Measurements from ENCODE around the gene EFHC1.

EFHC1 gene

DNA sequence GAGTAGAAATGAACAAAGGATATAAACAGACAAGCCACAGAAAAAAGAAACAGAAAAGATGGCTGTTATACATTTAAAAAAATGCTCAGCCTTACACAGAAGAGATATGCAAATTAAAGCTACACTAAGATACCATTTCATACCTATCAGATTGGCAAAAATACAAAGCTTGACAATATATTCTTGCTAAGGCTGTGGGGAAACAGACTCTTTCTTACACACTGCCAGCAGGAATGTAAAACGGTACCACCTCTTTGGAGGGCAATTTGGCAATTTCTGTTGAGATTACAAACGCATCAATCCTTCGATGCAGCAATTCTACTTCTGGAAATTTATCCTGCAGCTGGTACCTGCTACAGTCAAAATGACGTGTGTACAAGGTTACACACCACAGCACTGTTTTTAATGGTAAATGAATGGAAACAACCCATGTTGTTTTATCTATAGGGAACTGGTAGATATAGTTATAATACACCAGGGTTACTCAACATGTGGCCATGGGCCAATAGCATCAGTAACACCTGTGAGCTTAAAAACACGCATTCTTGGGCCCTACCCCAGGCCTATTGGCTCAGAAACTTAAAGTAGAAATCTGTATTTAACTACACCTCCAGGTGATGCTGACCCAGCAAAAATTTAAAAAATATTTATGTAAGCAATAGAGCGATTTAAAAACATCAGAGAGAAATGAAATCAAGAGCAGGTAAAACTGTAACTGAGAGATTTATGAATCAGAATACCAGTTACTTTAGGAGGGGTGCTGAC lies 103.4 kb downstream of the EFHC1 start:
- no peak for DNase-seq

DNA sequence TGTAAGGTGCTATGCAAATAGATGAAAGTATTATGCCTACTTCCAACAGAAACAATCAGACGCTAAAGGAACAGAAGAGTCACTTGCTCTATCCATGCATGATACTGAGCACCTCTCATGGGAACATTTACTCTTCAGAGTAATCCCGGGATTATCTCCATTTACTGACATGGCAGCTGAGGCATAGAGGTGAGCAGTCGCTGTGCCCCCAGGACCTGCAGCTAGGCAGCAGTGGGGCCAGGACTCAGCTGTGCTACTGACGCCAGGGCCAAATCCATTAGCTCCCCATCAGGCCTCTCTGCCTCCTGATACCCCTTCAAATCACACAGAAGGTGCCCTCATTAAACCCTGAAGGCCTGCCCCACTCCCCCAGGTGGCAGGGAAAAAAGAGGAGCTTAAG lies 104.8 kb downstream of the EFHC1 start:
- no peak for DNase-seq

DNA sequence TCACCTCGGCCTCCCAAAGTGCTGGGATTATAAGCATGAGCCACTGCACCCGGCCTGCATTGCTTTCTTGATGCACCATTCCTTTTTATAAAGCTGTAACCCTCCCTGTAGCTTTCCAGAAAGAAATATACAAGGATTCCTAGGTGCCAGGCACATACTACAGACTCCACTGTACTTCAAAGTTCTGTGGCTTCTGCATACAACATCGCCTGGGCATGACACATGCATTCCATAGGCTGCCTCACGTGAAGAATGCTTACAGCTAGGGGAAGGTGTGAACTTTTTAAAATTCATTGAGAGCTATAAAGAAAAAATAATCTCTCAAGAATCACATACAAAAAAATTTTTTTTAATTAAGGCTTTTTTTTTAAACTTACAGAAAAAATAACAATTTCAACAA lies 106.5 kb downstream of the EFHC1 start:
- no peak for DNase-seq

DNA sequence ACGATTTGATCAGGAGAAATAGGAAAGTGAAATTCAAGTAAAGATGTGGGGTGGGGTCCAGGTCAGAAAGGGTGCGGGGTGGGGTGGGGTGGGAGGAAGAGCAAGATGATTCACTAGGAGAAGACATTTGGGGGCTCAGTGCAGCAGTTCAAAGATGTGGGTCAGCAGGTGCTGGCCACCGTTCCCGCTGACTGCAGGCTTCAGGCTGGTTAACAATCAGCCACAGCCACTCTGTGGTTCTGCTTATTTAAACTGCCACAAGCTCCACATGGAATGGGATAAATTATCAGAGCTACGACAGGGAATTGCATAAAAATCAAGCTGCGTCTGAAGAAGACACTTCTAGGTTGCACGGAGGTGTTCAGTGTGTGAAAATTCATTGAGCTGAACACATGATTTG lies 107.3 kb downstream of the EFHC1 start:
- no peak for DNase-seq

DNA sequence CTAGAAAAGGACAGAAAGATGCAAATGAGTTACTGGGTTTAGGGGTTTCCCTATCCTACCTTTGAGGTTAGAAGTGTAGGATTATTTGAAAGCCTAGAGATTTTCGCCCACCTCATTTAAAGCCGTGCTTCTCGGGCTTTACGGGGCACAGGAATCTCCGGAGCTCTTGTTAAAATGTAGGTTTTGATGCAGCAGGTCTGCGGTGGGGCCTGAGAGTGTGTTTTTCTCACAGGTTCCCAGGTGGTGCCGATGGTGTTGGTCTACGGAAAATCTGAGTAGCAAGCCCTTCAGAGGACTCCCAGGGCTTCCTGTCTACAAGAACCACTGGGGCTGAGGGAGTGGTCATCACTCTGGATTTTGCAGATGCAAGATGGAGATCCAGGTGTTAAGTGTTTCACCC lies 109.2 kb downstream of the EFHC1 start:
- no peak for DNase-seq

DNA sequence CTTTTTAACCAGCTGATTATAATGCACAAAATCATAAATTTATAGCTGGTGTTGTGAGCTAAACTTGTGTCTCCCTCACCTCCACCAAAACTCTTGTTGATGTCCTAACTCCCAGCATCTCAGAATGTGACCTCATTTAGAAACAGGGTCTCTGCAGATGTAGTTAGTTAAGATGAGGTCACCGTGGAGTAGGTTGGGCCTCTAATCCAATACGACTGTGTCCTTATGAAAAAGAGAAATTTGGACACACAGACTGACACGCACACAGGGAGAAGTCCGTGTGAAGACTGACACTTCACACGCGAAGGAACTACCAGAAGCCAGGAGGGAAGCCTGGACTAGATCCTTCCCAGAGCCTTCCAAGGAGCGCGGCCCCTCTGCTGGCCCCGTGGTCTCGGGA lies 110.2 kb downstream of the EFHC1 start:
- no peak for DNase-seq

DNA sequence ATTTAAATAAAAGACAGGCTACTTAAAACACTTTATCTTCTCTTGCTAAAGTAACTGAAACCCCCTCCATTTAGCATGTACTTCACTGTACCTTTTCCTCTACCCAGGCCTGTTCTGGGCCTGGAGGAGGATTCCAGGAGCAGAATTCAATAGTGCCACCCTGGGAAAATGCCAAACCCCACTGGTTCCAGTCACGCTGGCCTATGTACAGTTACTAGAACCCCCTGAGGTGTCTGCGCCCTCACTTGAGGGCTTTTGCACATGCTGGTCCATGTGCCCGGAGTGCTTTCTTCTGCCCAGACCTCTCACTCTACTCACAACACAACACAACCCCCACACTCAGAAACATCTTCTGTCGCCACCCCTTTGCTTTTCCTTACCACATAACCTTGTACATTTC lies 111.3 kb downstream of the EFHC1 start:
- DNase-seq = no peak

DNA sequence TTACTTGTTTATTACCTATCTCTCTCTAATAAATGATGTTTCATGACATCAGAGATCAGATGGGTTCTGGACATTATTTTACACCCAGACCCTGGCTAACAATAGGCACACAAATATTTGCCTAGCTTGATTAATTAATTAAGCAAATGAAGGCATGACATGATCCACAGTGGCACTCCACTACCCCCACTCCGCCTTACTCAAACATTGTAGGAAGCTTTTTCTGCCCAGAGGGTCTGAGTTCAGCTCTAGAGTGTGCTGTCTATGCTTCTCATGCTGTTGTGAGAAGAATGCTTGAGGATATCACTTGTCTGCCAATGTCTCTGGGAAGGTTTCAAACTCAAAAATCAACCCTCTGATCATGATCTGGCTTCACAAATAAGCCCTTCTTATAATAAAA lies 111.7 kb downstream of the EFHC1 start:
- DNase-seq = no peak

DNA sequence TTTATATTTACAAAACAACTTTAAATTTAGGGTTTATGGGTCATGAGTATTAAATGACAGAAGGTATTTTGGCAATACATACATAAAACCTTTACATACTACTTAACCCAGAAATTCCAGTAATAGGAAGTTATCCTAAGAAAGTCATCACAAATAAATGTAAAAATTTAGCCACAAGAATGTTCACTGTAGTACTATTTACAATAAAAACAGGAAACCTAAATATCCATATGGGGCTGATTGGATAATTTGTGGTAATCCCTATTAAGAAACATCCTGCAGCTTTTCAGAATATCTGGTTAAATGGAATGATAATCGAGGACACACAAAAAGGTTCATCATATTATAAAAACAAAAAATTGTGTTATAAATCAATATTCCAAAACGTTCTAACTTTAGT lies 112.3 kb downstream of the EFHC1 start:
- no peak for DNase-seq

DNA sequence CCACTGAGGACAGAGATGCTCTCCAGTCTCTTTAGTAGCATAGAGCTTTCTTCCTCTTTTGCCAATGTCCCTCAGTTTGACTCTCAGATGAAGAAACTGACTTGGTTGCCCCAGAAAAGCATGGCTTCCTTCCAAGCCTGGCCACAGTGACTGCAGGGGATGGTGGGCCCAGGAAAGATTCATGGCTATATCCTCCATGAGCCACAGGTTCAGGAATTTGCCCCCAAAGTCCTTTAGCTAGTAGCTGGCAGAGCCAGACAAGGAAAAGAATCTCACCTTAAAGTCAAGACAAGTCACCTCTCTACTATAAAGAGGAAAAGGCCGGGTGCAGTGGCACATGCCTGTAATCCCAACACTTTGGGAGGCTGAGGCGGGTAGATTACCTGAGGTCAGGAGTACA lies 113.3 kb downstream of the EFHC1 start:
- no peak for DNase-seq

DNA sequence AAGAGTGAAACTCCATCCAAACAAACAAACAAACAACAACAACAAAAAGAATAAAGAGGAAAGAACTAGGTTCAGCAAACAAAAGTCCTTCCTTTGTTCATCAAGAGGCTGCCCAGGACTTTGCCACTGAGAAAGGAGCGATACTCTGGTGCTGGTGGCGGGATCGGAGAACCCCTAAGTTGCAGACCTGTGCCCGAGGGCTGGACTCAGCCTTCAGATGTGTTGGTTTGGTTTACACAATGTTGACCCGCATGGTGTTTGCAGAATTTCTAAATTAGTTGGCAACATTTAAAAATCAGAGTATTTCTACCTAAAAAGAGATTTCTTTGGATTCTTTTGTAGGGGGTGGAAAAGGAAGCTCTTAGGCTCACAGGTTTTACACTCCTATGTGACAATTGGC lies 114.2 kb downstream of the EFHC1 start:
- DNase-seq = no peak

DNA sequence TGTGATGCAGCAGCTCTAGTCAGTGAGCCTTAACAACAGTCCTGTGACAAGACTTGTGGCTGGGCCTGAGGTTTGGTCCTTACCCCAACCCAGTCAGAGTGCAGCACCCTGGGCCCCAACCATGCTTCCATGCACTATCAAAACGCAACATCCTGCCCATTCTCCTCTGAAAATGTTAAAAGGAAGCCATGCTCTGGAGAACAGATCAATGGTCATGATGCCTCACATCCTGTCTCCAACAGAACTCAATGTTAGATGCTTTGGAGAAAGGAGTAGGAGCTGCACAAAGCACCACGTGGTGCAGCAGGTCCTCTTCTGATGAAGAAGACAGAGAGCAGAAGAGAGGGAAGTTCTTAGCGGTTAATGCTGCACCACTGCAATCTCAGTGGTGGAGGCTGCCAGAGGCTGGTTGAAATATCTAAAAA lies 114.8 kb downstream of the EFHC1 start:
- DNase-seq = no peak

DNA sequence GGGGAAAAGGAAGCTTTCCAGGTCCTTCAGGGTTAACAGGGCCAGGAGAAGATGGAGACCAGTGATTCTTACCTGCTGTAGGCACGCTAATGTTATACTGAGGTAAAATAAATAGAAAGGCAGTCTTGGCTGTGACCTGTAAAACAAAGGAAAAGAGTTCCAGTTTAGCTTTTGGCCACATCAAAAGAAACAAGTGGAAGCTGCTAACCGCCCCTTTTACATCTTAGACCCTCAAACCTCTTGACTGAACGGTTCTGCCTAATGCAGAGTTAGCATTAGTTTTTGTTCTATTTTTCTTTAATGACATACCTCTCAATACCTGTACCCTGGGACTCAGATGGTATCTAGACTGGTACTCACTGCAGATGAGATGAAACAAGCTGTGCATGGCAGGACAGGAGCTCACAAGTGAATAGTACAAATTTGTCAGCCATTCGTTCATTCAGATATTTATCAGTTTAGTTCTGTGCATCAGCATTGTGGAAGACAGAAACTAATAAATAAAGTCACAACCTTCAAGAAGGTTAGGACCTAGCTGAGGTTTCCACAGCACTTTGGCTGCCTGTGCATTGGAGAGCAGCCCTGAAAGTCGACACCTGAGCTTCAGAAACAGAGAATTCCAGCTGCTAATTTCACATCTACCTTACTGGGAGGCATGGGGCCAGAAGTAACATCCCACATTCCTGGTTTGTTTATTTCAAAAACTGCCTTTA lies 115.7 kb downstream of the EFHC1 start:
- DNase-seq = no peak

DNA sequence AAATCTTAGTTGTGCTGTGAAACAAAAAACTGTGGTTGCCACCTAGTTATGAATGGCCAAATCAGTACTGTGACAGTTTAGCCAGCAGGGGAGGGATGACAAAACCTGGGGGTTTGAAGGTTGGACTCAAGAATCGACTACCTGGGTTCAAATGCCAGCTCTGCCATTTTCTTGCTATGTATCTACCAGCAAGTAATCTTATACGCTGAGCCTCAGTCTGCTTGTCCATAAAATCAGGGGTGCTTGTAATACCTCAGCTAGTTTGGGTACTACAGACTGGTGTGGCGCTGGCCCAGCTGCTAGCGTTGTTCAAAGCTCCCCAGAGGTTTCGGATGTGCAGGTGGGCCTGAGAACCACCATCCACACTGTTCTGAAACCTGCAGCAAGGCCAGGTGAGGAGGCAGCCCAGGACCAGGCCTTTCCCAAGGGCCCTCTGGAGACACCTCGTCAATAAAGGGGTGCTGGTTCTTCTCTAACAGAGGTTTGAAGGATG lies 116.3 kb downstream of the EFHC1 start:
- DNase-seq = no peak

DNA sequence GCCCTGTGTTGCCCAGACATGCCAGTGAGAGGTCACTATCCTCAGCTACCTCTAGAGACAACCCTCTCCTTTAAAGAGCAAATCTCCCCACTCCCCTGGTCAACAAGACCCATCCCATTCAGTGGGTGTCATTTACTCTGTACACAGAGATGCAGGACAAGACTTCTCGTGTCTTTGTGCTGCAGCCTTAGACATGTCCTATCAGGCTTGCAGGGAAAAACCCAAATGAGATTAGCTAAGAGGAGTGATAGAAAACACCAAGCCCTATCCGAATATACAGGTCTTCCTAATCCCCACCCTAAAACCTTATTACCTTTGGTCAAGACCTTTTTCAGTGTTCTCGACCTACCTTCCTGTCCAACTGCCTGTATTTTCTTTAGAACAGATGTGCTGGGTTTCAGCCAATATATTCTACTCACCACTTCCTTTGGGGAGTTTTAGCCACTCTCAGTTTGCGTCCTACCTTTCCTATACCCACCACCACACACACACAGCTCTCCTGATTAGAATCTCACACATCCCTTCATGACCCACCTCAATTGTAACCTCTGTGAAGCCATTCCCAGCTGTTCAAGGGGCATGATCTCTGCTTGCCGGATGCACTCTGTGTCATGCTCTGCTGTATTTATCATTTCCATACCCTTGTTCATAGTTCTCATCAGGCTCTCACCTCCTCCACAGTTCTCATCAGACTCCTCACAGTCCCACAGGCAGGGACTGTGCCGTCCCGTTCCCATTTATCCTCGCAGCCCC lies 117.0 kb downstream of the EFHC1 start:
- DNase-seq = no peak

DNA sequence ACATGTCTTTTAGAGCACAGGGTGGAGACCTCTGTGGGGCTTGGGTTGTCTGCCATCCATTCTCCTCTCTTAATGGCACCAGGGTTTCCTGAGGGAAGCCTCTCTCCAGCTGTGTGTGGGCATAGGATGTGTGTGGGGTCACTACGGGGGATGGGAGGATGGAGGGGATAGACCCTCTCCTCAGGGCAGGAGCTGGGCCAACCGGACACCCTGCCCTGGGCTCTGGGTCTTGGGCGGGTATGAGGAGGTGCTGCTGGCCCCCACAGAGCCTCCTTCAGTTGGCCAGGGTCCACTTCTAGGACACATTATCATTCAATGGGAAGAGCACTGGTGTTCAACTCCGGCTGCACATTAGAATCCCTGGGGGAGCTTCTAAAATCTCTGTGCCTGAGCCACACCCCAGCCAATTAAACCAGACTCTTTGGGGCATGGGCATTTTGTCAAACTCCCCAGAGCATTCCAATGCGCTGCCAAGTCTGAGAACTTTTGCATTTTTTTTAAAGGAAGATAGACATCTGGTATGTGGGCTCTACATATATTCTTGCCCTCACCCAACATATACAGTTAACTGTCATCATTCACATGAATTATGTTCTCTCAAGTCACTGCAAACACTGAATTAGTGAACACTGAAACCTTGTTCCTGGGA lies 118.2 kb downstream of the EFHC1 start:
- DNase-seq = no peak

DNA sequence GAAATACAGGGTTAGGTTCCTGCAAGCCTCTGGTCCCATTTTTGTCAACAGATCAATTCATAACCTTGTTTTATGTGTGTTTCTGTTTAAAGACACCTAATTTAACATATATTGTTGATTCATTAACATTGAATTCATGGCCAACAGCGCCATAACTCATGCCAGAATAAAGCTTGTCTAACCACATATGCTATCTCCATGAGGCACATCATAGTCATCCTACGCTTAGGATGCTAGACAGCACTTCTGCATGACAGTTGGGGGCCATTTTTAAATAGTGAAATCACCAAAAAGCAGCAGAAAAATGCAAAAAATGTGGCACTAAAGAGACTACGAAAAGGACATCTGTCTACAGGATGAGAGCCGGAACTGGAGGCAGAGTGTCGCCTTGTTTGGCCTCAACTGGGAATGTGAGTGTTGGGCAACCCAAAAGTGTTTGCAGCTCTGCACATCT lies 118.8 kb downstream of the EFHC1 start:
- DNase-seq = no peak

DNA sequence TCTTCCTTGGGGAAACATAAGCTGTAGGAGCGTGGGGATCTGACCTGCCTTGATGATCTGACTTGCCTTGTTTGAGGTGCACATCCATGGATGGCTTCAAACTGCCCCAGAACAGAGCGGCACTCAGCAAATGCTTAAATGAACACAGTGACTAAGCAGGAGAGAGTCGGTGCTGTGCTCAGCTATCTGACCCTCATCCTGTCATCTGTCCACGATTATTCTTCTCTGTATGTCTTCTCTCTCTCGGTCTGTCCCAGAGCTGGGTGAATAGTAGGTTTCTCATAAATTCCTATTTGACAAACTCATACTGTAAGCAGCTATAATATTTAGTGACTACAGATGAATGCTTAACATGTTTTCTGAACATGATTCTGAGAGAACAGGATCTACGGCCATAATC lies 119.5 kb downstream of the EFHC1 start:
- no peak for DNase-seq

DNA sequence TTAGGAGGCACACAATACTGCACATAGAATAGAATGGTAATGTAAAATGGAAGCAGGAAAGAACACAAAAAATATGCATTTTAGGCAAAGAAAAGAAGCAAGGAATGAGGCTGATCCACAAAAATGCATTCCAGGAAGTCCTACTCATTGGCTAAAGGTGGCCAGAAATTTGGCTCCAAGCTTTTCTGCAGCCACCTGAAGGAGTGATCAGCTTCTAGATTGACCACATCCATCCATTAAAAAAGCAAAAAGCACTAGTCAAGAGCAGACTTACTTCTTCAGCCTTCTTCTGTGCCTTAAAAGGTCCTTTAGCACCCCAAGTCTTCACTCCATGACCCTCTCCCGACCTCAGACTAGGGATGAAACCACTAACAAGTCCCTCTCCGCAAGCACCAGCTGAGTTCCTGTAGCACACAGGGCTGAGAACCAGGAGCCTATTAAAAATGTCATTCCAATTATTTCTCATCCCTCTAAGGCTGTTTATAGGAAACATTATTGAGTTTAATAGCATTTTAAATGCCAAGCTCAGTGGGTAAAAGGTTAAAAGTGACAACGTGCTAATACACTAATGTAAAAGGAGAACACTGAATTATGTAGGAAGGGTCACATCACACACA lies 120.3 kb downstream of the EFHC1 start:
- no peak for DNase-seq

DNA sequence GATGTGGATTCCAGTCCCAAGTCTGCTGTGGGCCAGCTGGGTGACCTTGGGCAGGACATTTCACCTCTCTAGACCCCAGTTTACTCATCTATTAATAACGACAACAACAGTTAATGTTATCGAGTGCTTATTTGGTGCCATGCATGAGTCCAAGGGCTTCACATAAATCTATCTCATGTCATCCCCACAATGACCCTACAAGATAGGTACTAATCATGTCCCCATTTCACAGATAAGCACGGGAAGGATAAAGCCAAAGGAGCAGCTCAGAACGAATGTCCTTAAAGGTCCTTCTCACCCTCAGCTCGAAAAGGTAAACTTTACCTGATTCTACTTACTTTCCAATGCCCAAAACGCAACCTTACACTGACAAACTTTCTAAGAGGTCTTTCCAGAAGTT lies 121.0 kb downstream of the EFHC1 start:
- DNase-seq = no peak

DNA sequence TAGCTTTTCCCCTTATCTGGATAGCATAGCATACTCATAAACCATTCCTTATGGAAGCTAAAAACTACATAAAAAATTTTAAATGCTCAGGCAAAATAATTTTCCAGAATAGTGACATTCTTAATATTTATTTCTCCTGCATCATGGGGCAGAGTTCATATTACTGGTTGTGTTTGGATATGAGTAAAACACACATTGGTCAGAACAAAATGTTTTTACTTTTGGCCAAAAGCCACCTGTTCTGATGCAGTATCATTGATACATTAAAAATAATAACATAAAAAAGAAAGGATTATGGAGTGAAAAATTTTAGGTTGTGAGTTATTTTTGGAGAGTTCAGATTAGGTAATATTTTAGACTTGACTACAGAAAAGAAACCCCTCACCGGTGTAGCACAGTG lies 123.1 kb downstream of the EFHC1 start:
- DNase-seq = no peak

DNA sequence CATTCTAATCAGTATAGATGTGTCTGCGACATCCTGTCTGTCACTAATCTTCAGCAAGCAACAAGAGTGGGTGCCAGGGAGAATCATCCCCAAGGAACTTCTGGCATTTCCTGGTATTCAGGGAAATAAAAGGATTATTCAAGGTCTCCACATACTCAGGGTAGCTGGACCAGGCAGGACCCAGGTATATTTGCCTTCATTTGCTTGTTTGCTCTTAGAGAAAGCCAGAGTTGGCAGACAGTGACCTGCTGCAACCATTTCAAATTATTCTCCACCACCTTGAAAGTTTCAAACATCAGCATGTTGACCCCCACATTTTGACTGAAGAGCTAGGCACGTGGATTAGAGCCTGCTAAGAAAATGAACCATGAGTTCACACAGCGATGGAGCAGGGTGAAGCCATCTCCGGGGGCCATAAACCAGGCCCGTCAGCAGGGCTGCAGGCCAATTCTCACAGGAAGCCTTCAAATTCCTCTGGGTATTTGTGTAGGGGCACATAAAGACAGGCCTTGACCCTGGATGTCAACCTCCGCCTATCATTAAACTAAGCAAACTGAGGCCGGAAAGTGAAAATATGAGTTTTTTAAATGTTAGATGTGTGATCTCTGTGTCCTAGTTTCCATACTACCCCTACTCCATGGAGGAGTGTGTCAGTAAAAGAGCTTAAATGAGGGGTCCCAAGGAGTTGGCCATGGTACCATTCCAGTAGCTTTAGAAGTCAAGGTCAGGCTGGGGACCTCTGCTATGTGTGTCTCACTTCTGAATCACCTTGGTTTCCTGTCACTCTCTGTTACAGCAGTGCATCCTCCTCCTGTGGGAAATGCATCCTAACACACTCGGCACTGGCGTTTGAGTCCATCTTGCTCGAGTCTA lies 123.8 kb downstream of the EFHC1 start:
- no peak for DNase-seq

All from amniotic stem cell (primary cell).